ENCODE data around the gene PHF5A.

The PHF5A gene

DNA sequence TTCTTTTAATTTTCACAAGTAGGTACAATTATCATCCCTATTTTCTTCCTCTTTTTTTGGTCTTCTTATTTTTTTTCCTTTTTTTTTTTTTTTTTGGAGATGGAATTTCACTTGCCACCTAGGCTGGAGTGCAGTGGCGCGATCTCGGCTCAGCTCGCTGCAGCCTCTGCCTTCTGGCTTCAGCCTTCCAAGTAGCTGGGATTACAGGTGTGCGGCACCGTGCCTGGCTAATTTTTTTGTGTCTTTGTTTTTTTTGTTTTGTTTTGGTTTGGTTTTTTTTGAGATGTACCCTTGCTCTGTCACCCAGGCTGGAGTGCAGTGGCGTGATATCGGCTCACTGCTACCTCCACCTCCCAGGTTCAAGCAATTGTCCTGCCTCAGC lies 38.5 kb downstream of the PHF5A start:
- H3K4me3 ChIP-seq: no peak overlapping the region
- no peak overlapping the region for H3K27ac ChIP-seq

- Histone ChIP-seq H3K4me3 (no peak overlapping the region), H3K27ac (no peak overlapping the region)
Measured at GRCh38 chr22:41429232-41429950, 39.1 kb downstream of the PHF5A start.

DNA sequence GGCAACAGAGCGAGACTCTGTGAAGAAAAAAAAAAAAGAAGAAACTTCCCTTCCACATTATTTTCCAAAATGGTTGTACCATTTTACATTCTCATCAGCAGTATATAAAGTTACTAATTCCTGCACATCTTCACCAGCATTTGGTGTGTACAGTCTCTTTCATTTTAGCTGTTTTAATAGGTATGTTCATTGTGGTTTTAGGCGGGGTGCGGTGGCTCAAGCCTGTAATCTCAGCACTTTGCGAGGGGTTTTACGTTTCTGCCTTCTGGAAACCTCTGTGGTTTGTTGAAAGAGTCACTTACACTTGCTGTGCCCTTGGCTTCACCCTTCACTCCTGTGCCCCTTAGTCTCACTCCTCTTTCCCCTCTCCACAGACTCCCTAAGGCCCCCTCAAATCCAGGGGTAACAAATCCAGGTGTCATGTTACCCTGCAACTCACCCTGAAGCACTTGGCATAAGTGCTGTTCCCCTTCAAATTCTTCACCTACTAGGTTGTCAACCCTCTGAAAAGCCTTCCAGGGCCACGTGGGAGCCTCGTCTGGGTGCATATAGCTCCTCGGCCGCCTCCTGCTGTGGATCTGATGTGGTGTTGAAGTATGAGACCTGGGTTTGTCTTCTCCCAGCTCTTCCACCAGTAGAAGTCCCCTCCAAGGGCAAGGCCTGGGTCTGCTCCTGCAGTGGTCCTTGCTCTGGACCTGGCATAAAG lies 42.7 kb downstream of the PHF5A start:
- Histone ChIP-seq H3K4me3 (no peak overlapping the region), H3K27ac (peak overlapping the region in 1 of 21 experiments; percentile 14)

DNA sequence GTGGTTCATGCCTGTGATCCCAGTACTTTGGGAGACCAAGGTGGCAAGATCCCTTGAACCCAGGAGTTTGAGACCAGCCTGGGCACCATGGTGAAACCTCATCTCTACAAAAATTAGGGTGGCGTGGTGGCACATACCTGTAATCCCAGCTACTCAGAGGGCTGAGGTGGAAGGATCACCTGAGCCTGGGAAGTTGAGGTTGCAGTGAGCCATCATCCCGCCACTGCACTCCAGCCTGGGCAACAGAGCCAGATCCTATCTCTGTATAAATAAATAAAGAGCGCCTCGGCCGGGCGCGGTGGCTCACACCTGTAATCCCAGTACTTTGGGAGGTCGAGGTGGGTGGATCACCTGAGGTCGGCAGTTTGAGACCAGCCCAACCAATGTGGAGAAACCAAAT lies 49.8 kb downstream of the PHF5A start:
- Histone ChIP-seq H3K4me3 (no peak overlapping the region), H3K27ac (peak overlapping the region in 6 of 21 experiments; percentile 2 to 57 (median 20))

GRCh38 chr22:41417622-41418390 lies 50.7 kb downstream of the PHF5A start:
- Histone ChIP-seq H3K27ac (peak overlapping the region in 9 of 21 experiments; percentile 2 to 57 (median 27)), H3K4me3 (no peak overlapping the region)

- Histone ChIP-seq H3K4me3 (no peak overlapping the region), H3K27ac (peak overlapping the region in 4 of 21 experiments; percentile 96 to 100 (median 100))
Measured at GRCh38 chr22:41415554-41415953, 52.9 kb downstream of the PHF5A start.

- H3K4me3 ChIP-seq: no peak overlapping the region
- H3K27ac ChIP-seq: peak overlapping the region in 13 of 21 experiments; percentile 31 to 99 (median 75)
Measured at GRCh38 chr22:41411021-41411851, 57.3 kb downstream of the PHF5A start.

GRCh38 chr22:41410311-41410751 lies 58.2 kb downstream of the PHF5A start:
- Histone ChIP-seq H3K27ac (peak overlapping the region in 6 of 21 experiments; percentile 8 to 63 (median 44)), H3K4me3 (no peak overlapping the region)

Measured in skin epidermis (tissue), 12 donors.